Panc1 (cell line): ENCODE data around the gene ZNF81. TPM values are rescaled to one million over a fixed set of nuclear protein-coding genes. Genes with fewer than 3 reads are reported as not detected.

ENCODE experiments used
- ATAC-seq: fragments of 200-7000 bp; cut with Tn5 transposase; 2 replicates; pipeline ENCODE4 v1.9.1; 2020; ENCODE audit warnings: mild to moderate bottlenecking, moderate library complexity
- Bru-seq: library from RNA; stranded (reverse); fragments of 400-500 nt; gene quantifications from one replicate; lab custom pipeline; 2021; lab: Mats Ljungman, UMichigan
- BruChase-seq, 2 experiments: library from RNA; stranded (reverse); fragments of 400-500 nt; gene quantifications; one replicate each; lab custom pipeline; 2021; lab: Mats Ljungman, UMichigan
- BruUV-seq: library from RNA; stranded (reverse); fragments of 400-500 nt; replicated peaks from 2 replicates; lab custom pipeline; 2021; lab: Mats Ljungman, UMichigan
- CTCF ChIA-PET: fragments of 300-600 bp; sonication (Branson Sonifier 250); formaldehyde crosslinking; loops from one replicate; lab custom pipeline; 2022; ENCODE audit warnings: antibody characterized with exemption; lab: Charles Lee
- POLR2A ChIA-PET: fragments of 300-600 bp; sonication (Branson Sonifier 250); formaldehyde crosslinking; loops from one replicate; lab custom pipeline; 2022; ENCODE audit warnings: antibody characterized with exemption; lab: Charles Lee
- DNase-seq: peaks from one replicate; pipeline ENCODE4 v3.0.0-alpha.2; 2010; ENCODE audit warnings: low read depth, low spot score
- H3K27ac ChIP-seq: 2 replicates; pipeline ENCODE4 v1.5.1; 2011; ENCODE audit warnings: mild to moderate bottlenecking, low read length, inconsistent platforms
- H3K27me3 ChIP-seq: fragments of 200-500 bp; sonication (Bioruptor generic); 2 replicates; pipeline ENCODE4 v1.6.0; 2014; ENCODE audit warnings: low read length, inconsistent platforms; ENCODE audit not compliant: control insufficient read depth, insufficient read depth
- H3K36me3 ChIP-seq: fragments of 200-500 bp; sonication (Bioruptor generic); 2 replicates; pipeline ENCODE4 v1.5.1; 2014; ENCODE audit warnings: inconsistent platforms, mild to moderate bottlenecking, low read length, moderate library complexity; ENCODE audit not compliant: control insufficient read depth, insufficient read depth
- H3K4me1 ChIP-seq: 2 replicates; pipeline ENCODE4 v1.5.1; 2011; ENCODE audit warnings: inconsistent platforms, mild to moderate bottlenecking, low read length, moderate library complexity; ENCODE audit not compliant: control insufficient read depth, insufficient read depth
- H3K4me3 ChIP-seq, 2 experiments: 2 replicates each; pipeline ENCODE4 v1.5.1; 2011 to 2012; ENCODE audit warnings: low read depth in 2 of 2, low read length in 2 of 2, mild to moderate bottlenecking in 2 of 2, inconsistent platforms in 1 of 2, moderate library complexity in 1 of 2
- H3K9me3 ChIP-seq: fragments of 200-500 bp; sonication (Bioruptor generic); 2 replicates; pipeline ENCODE4 v1.5.1; 2014; ENCODE audit warnings: low read depth, mild to moderate bottlenecking, inconsistent platforms, low read length, moderate library complexity; ENCODE audit not compliant: control insufficient read depth, insufficient read depth
- CTCF ChIP-seq: fragments of 450-650 bp; IDR thresholded peaks from 2 replicates; pipeline ENCODE4 v1.5.1; 2017; ENCODE audit warnings: mild to moderate bottlenecking
- POLR2AphosphoS5 ChIP-seq: IDR thresholded peaks from 2 replicates; pipeline ENCODE4 v1.6.1; 2012; ENCODE audit warnings: mild to moderate bottlenecking, low read depth, low read length, moderate library complexity
- REST ChIP-seq, 2 experiments: IDR thresholded peaks; 2 replicates each; pipeline ENCODE4 v1.6.1; 2011 to 2012; ENCODE audit warnings: low read depth in 2 of 2, control low read depth in 1 of 2, low read length in 1 of 2, mild to moderate bottlenecking in 1 of 2, moderate library complexity in 1 of 2; ENCODE audit not compliant: insufficient read depth in 1 of 2
- SIN3A ChIP-seq: IDR thresholded peaks from 2 replicates; pipeline ENCODE4 v1.6.1; 2012; ENCODE audit warnings: low read depth, mild to moderate bottlenecking, low read length, moderate library complexity, borderline replicate concordance; ENCODE audit not compliant: insufficient read depth
- TCF7L2 ChIP-seq: IDR thresholded peaks from 2 replicates; pipeline ENCODE4 v1.6.1; 2011; ENCODE audit warnings: mild to moderate bottlenecking, low read depth, low read length, inconsistent platforms
- in situ Hi-C: cut with HindIII; loops from 2 replicates; pipeline ENCODE4 v1.10.0; 2016; ENCODE audit warnings: low sequenced_read_pairs, low pct_unique_long_range_greater_than_20kb
- intact Hi-C: fragments of 100-400 bp; cut with micrococcal nuclease; formaldehyde crosslinking; loops from one replicate; pipeline ENCODE4 v1.10.0; 2022; ENCODE audit not compliant: unreplicated experiment
- long read RNA-seq: library from polyadenylated mRNA; unstranded; transcript quantifications from one replicate; pipeline ENCODE4 v2.0.0, GENCODE V29; 2021; ENCODE audit not compliant: unreplicated experiment
- polyA plus RNA-seq: library from polyadenylated mRNA; unstranded; fragments of >200 nt; gene quantifications from one replicate; pipeline ENCODE4 v1.2.1, GENCODE V29; 2012; ENCODE audit warnings: missing spikeins; ENCODE audit not compliant: insufficient read length
- total RNA-seq: library from RNA; stranded (reverse); gene quantifications from one replicate; pipeline ENCODE4 v1.2.1, GENCODE V29; 2021; ENCODE audit not compliant: unreplicated experiment

The ZNF81 gene
- total RNA-seq (10.7 TPM), Bru-seq, nascent RNA (percentile 60 among the genes with signal in this experiment), BruChase-seq, experiment 1, labeled RNA remaining after a 2-hour chase (percentile 70 among the genes with signal in this experiment), BruChase-seq, experiment 2, labeled RNA remaining after a 6-hour chase (percentile 65 among the genes with signal in this experiment)
- polyA plus RNA-seq: 3.3 TPM
- long read RNA-seq, full-length matches to known transcripts: 2 of 12 reads
- long read RNA-seq, partial matches to known transcripts: 1 of 12 reads
- long read RNA-seq, other reads (novel, unspliced or antisense): 9 of 12 reads

- ATAC-seq (peak; percentile 99), DNase-seq (peak; percentile 88)
- ChIA-PET POLR2A (interaction anchor here (0.6 kb wide), 1 partner anchor 17 kb away, joined by 4 read pairs; no protein-coding TSS in a partner anchor), CTCF (no interaction called here)
- in situ Hi-C loops (no loop called here), intact Hi-C loops (no loop called here)
- no peaks in the 10 kb centered on the region for H3K9me3 ChIP-seq
- peak within 1 kb of the TSS; percentile 69 to 80 for H3K4me3 ChIP-seq
- peaks cover 3% of the 10 kb centered on the region; the same call in 1 of the 2 replicates for H3K4me1 ChIP-seq
- TF ChIP-seq CTCF (no peak), TCF7L2 (peak; percentile 62; the same call in 1 of the 2 replicates), SIN3A (no peak), POLR2AphosphoS5 (peak; percentile 55; the same call in 1 of the 2 replicates), REST (IDR thresholded peaks at IDR 0.05; ENCODE audit: insufficient read depth in 1 of 2, low read depth in 2 of 2, low read length in 1 of 2) (no peak)
- no peaks in the 10 kb centered on the region for H3K36me3 ChIP-seq
- H3K27me3 ChIP-seq: no peaks in the 10 kb centered on the region
- BruUV-seq: TSS peak; percentile 76
- peak within 1 kb of the TSS; percentile 83 for H3K27ac ChIP-seq
These were observed at the start of gene ZNF81 for GRCh38 chrX:47836164-47837072. ZNF81 (plus strand) TSS chrX:47836902; CDS start chrX:47846268, 9,366 bp downstream.

- ChIA-PET POLR2A (no interaction called here), CTCF (no interaction called here)
- no peaks in the 10 kb centered on the region; the same call in 1 of the 2 replicates for H3K27me3 ChIP-seq
- BruUV-seq: no TSS peak
- DNase-seq (no peak), ATAC-seq (no peak)
- H3K4me1 ChIP-seq: no peaks in the 10 kb centered on the region
- TF ChIP-seq SIN3A: no peak
- TF ChIP-seq TCF7L2: no peak
- no peak for TF ChIP-seq REST (IDR thresholded peaks at IDR 0.05; ENCODE audit: insufficient read depth in 1 of 2, low read depth in 2 of 2, low read length in 1 of 2)
- TF ChIP-seq POLR2AphosphoS5: no peak
- no peak for TF ChIP-seq CTCF
- no peak overlapping the region for H3K27ac ChIP-seq
- H3K9me3 ChIP-seq: no peaks in the 10 kb centered on the region
- H3K4me3 ChIP-seq: no peak overlapping the region
- in situ Hi-C loops: no loop called here
- intact Hi-C loops: no loop called here
- no peaks in the 10 kb centered on the region for H3K36me3 ChIP-seq
These were observed 40.2 kb upstream of the ZNF81 start for GRCh38 chrX:47796433-47796906.
